Kidney (tissue), 14 donors: Measurements from ENCODE around the gene ENPP1. TPM values are rescaled to one million over a fixed set of nuclear protein-coding genes. Genes with fewer than 3 reads are reported as not detected.

Experiments
- DNase-seq, 5 donors: peaks; one replicate each; pipeline ENCODE4 v3.0.0-alpha.2; 2013 to 2020
- FAIRE-seq: peaks from 2 replicates; lab custom pipeline; 2012; peaks lifted over from hg19 to GRCh38; lab: Jason Lieb, UNC
- H3K27ac ChIP-seq, 2 donors: one replicate each; pipeline ENCODE4 v1.7.0; 2013; ENCODE audit warnings: low read depth in 2 of 2, low read length in 2 of 2, inconsistent platforms in 1 of 2
- H3K27me3 ChIP-seq: one replicate; pipeline ENCODE4 v1.7.1; 2013; ENCODE audit warnings: low read length, inconsistent platforms; ENCODE audit not compliant: control insufficient read depth, insufficient read depth
- H3K36me3 ChIP-seq, 3 donors: one replicate each; pipeline versions ENCODE4 v1.7.0 to v1.7.1; 2013; ENCODE audit warnings: low read length in 3 of 3, control low read depth in 1 of 3, inconsistent platforms in 1 of 3; ENCODE audit not compliant: insufficient read depth in 3 of 3, control insufficient read depth in 2 of 3
- H3K4me1 ChIP-seq, 3 donors: one replicate each; pipeline versions ENCODE4 v1.7.0 to v1.7.1; 2013; ENCODE audit warnings: low read length in 3 of 3, inconsistent platforms in 1 of 3, low read depth in 1 of 3; ENCODE audit not compliant: control insufficient read depth in 2 of 3, insufficient read depth in 2 of 3
- H3K4me3 ChIP-seq, 3 donors: one replicate each; pipeline versions ENCODE4 v1.7.0 to v1.8.1; 2013; ENCODE audit warnings: low read length in 3 of 3, control low read depth in 1 of 3, inconsistent platforms in 1 of 3
- H3K9ac ChIP-seq, 3 donors: one replicate each; pipeline versions ENCODE4 v1.7.0 to v1.7.1; 2013; ENCODE audit warnings: low read length in 3 of 3, control low read depth in 1 of 3, inconsistent platforms in 1 of 3
- H3K9me3 ChIP-seq, 3 donors: one replicate each; pipeline versions ENCODE4 v1.7.0 to v1.7.1; 2013; ENCODE audit warnings: low read length in 3 of 3, control low read depth in 1 of 3, inconsistent platforms in 1 of 3; ENCODE audit not compliant: control insufficient read depth in 2 of 3, insufficient read depth in 1 of 3
- intact Hi-C: fragments of 100-400 bp; cut with DNase I; formaldehyde crosslinking; loops from one replicate; pipeline ENCODE4 v1.11.1; 2022
- polyA plus RNA-seq: library from polyadenylated mRNA; stranded (reverse); fragments of 350-450 nt; fragmentation: Illumina TruSeq; extraction: RNeasy Lipid Tissue Mini Kit (QIAGEN cat#74804); gene quantifications from one replicate; pipeline ENCODE4 v1.2.3, GENCODE V29; 2014; ENCODE audit warnings: low read depth, low replicate concordance; ENCODE audit not compliant: insufficient read depth
- total RNA-seq: library from RNA; stranded (reverse); fragmentation: NEBNext Ultra II Directional; extraction: Animal tissue kit (Norgen Biotek cat#: 25700); gene quantifications from one replicate; pipeline ENCODE4 v1.2.1, GENCODE V29; 2021
- TF ChIP-seq, protein P1 (sequence below): IDR thresholded peaks from 3 replicates; pipeline ENCODE4 v1.5.1; 2012; ENCODE audit warnings: mild to moderate bottlenecking, moderate library complexity, borderline replicate concordance; ENCODE audit not compliant: insufficient read depth; ENCODE audit errors: extremely low read depth
- donor health status: control.
- donor health status: control.
- donor health status: control.
- donor health status: control.
- donor health status: control.
- donor health status: DM: yes; HTN: yes; CAD: no.
- donor health status: Normal renal cell carcinoma (clear cell type).

ENPP1 gene
- total and polyA plus RNA-seq, 2 donors from 2014 or later = 3.7 to 6.5 TPM

DNA sequence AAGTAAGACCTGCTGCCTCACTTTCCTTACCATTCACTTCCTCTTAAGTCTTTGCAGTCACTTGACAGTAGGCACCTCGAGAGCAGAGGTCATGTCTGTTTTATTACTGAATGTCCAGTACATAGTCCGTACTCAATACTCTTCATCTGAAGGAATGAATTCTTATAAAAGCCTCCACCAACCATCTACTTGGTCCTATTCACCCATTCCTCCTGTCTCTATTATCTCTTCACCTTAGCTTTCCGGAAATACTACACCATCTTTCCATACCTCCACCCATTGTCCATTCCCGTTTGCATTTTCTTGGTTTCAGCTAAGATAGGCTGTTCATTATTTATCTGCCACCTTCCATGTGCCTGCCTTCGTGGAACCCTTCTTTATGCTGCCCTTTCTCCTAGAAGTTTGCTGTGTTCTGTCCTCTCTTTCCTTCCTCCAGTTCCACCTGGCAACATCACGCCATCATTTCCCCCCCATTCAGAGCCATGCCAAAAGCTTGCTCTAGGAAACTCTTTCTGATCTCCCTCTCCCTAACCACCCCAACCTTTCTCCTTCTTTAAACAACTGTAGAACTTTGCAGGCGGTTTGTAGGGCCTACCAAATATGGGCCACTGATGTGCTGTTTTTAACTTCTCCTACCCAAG, 38.3 kb downstream of the ENPP1 start:
- Histone ChIP-seq H3K27ac (no peak overlapping the region), H3K27me3 (no peaks in the 10 kb centered on the region), H3K4me3 (no peak overlapping the region), H3K36me3 (no peaks in the 10 kb centered on the region), H3K9me3 (no peaks in the 10 kb centered on the region), H3K4me1 (peaks cover 0 to 5% (median 0%) of the 10 kb centered on the region in 3 donors), H3K9ac (no peak overlapping the region)
- DNase-seq (no peak), FAIRE-seq (no peak)
- TF ChIP-seq, protein P1, sequence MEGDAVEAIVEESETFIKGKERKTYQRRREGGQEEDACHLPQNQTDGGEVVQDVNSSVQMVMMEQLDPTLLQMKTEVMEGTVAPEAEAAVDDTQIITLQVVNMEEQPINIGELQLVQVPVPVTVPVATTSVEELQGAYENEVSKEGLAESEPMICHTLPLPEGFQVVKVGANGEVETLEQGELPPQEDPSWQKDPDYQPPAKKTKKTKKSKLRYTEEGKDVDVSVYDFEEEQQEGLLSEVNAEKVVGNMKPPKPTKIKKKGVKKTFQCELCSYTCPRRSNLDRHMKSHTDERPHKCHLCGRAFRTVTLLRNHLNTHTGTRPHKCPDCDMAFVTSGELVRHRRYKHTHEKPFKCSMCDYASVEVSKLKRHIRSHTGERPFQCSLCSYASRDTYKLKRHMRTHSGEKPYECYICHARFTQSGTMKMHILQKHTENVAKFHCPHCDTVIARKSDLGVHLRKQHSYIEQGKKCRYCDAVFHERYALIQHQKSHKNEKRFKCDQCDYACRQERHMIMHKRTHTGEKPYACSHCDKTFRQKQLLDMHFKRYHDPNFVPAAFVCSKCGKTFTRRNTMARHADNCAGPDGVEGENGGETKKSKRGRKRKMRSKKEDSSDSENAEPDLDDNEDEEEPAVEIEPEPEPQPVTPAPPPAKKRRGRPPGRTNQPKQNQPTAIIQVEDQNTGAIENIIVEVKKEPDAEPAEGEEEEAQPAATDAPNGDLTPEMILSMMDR = no peak
- intact Hi-C loops = no loop called here

DNA sequence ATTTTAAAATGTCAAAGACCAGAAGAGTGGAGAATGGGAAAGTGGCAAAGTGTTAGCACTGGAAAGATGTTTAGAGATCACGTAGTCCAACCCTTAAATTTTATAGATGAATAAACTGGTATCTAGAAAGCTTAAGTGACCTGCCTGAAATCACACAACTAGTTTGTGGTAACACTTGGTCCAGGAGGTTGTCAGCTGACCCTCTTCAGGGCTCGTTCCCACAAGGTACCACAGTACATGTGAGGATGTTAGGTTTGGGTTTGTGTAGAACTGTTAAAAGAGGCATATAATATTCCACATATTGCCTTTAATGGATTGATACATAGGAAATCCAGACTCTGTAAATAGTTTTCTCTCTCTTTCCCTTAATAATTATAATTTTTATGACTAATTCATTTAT, 39.1 kb downstream of the ENPP1 start:
- no peak overlapping the region for H3K9ac ChIP-seq
- H3K27me3 ChIP-seq = no peaks in the 10 kb centered on the region
- H3K27ac ChIP-seq = no peak overlapping the region
- FAIRE-seq (no peak), DNase-seq (no peak)
- TF ChIP-seq, protein P1 = no peak
- H3K36me3 ChIP-seq = no peaks in the 10 kb centered on the region
- H3K9me3 ChIP-seq = no peaks in the 10 kb centered on the region
- intact Hi-C loops = no loop called here
- no peaks in the 10 kb centered on the region for H3K4me1 ChIP-seq
- no peak overlapping the region for H3K4me3 ChIP-seq

DNA sequence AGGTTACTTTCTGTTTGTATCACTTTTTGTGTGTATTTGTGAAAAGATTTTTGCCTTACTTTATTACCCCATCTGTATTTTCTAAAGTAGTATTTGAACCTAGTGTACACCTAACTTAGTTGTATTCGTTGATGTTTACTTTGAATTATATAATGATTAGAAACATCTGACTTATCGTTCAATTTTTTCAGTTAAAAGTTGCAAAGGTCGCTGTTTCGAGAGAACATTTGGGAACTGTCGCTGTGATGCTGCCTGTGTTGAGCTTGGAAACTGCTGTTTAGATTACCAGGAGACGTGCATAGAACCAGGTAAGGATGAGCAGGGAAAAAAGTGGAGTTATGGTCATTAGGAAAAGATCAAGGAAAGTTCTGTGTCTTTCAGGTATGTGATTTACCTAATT, 42.0 kb downstream of the ENPP1 start:
- Histone ChIP-seq H3K36me3 (no peaks in the 10 kb centered on the region), H3K27me3 (no peaks in the 10 kb centered on the region), H3K4me1 (no peaks in the 10 kb centered on the region), H3K9ac (no peak overlapping the region), H3K9me3 (no peaks in the 10 kb centered on the region), H3K4me3 (no peak overlapping the region), H3K27ac (no peak overlapping the region)
- intact Hi-C loops = no loop called here
- FAIRE-seq (no peak), DNase-seq (no peak)
- TF ChIP-seq, protein P1 = no peak
